Measurements from ENCODE around the gene NTSR1. TPM values are rescaled to one million over a fixed set of nuclear protein-coding genes. Genes with fewer than 3 reads are reported as not detected.

NTSR1 gene
- total and polyA plus RNA-seq, 2 experiments from 2014 or later = 0.15 to 1.4 TPM

DNA sequence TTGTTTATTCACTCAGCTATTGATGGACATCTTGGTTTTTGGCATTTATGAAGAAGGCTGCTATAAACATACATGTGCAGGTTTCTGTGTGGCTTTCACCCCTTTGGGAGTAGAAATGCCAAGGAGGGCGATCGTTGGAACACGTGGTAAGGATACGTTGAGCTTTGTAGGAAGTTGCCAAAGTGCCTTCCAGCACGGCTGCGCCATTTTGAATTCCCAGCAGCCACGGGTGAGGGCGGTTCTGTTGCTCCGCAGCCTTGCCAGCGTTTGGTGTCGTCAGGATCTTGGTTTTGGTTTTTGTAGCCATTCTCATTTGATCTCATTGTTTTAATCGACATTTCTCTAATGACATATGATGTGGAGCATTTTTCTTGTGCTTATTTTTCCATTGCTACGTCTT is 21.8 kb downstream of the NTSR1 start (continued):
- TF ChIP-seq POLR2AphosphoS5 (IDR thresholded peaks at IDR 0.05; ENCODE audit: low read depth) = no peak
- TF ChIP-seq, protein P1, sequence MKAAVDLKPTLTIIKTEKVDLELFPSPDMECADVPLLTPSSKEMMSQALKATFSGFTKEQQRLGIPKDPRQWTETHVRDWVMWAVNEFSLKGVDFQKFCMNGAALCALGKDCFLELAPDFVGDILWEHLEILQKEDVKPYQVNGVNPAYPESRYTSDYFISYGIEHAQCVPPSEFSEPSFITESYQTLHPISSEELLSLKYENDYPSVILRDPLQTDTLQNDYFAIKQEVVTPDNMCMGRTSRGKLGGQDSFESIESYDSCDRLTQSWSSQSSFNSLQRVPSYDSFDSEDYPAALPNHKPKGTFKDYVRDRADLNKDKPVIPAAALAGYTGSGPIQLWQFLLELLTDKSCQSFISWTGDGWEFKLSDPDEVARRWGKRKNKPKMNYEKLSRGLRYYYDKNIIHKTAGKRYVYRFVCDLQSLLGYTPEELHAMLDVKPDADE (IDR thresholded peaks at IDR 0.05) = no peak

DNA sequence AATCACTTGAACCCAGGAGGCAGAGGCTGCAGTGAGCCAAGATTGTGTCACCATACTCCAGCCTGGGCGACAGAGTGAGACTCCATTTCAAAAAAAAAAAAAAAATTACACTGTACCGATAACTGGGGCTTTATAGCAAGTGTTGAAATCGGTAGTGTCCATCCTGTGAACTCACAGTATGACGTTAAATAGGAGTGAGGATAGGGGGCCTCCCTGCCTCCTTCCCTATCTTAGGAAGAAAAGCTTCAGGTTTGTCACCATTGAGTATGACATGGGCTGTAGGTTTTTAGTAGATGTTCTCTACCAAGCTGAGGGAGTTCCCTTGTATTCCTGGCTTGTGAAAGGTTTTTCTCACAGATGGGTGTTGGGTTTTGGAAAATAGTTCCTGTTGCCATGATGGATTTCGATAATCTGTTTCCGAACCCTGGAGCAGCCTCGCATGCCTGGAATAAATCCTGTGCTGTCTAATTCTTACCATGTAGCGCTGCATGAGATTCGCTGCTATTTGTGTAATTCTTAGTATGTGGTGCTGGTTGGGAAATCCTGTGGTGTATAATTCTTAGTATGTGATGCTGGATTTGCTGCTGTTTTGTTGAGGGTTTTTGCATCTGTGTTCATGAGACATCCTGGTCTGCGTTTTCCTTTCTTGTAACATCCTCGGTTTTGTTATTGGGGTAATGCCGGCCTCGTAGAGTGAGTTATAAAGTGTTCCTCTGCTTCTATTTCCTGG is 23.6 kb downstream of the NTSR1 start:
- no peak overlapping the region for H3K4me3 ChIP-seq
- no peaks in the 10 kb centered on the region for H3K27me3 ChIP-seq (ENCODE audit: insufficient read depth)
- no peak overlapping the region for H2AFZ ChIP-seq
- no peak for TF ChIP-seq JUNB (IDR thresholded peaks at IDR 0.05; ENCODE audit: unreplicated experiment)
- no peak for TF ChIP-seq CREB1 (CRISPR knock-in tag; IDR thresholded peaks at IDR 0.05; ENCODE audit: low read depth)
- TF ChIP-seq, protein P2, sequence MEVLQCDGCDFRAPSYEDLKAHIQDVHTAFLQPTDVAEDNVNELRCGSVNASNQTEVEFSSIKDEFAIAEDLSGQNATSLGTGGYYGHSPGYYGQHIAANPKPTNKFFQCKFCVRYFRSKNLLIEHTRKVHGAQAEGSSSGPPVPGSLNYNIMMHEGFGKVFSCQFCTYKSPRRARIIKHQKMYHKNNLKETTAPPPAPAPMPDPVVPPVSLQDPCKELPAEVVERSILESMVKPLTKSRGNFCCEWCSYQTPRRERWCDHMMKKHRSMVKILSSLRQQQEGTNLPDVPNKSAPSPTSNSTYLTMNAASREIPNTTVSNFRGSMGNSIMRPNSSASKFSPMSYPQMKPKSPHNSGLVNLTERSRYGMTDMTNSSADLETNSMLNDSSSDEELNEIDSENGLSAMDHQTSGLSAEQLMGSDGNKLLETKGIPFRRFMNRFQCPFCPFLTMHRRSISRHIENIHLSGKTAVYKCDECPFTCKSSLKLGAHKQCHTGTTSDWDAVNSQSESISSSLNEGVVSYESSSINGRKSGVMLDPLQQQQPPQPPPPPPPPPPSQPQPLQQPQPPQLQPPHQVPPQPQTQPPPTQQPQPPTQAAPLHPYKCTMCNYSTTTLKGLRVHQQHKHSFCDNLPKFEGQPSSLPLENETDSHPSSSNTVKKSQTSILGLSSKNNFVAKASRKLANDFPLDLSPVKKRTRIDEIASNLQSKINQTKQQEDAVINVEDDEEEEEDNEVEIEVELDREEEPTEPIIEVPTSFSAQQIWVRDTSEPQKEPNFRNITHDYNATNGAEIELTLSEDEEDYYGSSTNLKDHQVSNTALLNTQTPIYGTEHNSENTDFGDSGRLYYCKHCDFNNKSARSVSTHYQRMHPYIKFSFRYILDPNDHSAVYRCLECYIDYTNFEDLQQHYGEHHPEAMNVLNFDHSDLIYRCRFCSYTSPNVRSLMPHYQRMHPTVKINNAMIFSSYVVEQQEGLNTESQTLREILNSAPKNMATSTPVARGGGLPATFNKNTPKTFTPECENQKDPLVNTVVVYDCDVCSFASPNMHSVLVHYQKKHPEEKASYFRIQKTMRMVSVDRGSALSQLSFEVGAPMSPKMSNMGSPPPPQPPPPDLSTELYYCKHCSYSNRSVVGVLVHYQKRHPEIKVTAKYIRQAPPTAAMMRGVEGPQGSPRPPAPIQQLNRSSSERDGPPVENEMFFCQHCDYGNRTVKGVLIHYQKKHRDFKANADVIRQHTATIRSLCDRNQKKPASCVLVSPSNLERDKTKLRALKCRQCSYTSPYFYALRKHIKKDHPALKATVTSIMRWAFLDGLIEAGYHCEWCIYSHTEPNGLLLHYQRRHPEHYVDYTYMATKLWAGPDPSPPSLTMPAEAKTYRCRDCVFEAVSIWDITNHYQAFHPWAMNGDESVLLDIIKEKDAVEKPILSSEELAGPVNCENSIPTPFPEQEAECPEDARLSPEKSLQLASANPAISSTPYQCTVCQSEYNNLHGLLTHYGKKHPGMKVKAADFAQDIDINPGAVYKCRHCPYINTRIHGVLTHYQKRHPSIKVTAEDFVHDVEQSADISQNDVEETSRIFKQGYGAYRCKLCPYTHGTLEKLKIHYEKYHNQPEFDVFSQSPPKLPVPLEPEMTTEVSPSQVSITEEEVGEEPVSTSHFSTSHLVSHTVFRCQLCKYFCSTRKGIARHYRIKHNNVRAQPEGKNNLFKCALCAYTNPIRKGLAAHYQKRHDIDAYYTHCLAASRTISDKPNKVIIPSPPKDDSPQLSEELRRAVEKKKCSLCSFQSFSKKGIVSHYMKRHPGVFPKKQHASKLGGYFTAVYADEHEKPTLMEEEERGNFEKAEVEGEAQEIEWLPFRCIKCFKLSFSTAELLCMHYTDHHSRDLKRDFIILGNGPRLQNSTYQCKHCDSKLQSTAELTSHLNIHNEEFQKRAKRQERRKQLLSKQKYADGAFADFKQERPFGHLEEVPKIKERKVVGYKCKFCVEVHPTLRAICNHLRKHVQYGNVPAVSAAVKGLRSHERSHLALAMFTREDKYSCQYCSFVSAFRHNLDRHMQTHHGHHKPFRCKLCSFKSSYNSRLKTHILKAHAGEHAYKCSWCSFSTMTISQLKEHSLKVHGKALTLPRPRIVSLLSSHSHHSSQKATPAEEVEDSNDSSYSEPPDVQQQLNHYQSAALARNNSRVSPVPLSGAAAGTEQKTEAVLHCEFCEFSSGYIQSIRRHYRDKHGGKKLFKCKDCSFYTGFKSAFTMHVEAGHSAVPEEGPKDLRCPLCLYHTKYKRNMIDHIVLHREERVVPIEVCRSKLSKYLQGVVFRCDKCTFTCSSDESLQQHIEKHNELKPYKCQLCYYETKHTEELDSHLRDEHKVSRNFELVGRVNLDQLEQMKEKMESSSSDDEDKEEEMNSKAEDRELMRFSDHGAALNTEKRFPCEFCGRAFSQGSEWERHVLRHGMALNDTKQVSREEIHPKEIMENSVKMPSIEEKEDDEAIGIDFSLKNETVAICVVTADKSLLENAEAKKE (CRISPR knock-in tag; IDR thresholded peaks at IDR 0.05) = no peak
- TF ChIP-seq, protein P3, sequence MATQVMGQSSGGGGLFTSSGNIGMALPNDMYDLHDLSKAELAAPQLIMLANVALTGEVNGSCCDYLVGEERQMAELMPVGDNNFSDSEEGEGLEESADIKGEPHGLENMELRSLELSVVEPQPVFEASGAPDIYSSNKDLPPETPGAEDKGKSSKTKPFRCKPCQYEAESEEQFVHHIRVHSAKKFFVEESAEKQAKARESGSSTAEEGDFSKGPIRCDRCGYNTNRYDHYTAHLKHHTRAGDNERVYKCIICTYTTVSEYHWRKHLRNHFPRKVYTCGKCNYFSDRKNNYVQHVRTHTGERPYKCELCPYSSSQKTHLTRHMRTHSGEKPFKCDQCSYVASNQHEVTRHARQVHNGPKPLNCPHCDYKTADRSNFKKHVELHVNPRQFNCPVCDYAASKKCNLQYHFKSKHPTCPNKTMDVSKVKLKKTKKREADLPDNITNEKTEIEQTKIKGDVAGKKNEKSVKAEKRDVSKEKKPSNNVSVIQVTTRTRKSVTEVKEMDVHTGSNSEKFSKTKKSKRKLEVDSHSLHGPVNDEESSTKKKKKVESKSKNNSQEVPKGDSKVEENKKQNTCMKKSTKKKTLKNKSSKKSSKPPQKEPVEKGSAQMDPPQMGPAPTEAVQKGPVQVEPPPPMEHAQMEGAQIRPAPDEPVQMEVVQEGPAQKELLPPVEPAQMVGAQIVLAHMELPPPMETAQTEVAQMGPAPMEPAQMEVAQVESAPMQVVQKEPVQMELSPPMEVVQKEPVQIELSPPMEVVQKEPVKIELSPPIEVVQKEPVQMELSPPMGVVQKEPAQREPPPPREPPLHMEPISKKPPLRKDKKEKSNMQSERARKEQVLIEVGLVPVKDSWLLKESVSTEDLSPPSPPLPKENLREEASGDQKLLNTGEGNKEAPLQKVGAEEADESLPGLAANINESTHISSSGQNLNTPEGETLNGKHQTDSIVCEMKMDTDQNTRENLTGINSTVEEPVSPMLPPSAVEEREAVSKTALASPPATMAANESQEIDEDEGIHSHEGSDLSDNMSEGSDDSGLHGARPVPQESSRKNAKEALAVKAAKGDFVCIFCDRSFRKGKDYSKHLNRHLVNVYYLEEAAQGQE (IDR thresholded peaks at IDR 0.05; ENCODE audit: unreplicated experiment) = no peak
- no peaks in the 10 kb centered on the region for H3K9me2 ChIP-seq (ENCODE audit: insufficient read depth)
- H3F3A ChIP-seq (replicated peaks; ENCODE audit: low read depth) = no peaks in the 10 kb centered on the region
- no peaks in the 10 kb centered on the region for H4K20me1 ChIP-seq (replicated peaks; ENCODE audit: insufficient read depth)
- no peaks in the 10 kb centered on the region for H3K36me3 Mint-ChIP-seq (ENCODE audit: low read depth)
- H3K9me3 Mint-ChIP-seq = no peaks in the 10 kb centered on the region
- no peak overlapping the region for H3K27ac ChIP-seq (ENCODE audit: low read depth)
- peaks cover 5% of the 10 kb centered on the region for H3K27me3 Mint-ChIP-seq (ENCODE audit: insufficient read depth, low read depth, poor library complexity)
- H3K4me3 Mint-ChIP-seq = no peak overlapping the region
- H3K36me3 ChIP-seq (ENCODE audit: insufficient read depth) = no peaks in the 10 kb centered on the region
- DNase-seq (ENCODE audit: low spot score) (no peak), ATAC-seq (no peak)
- no peaks in the 10 kb centered on the region for H3K4me1 ChIP-seq (ENCODE audit: insufficient read depth)
- no peaks in the 10 kb centered on the region for H3K79me2 ChIP-seq (replicated peaks; ENCODE audit: insufficient read depth)
- H3K4me1 Mint-ChIP-seq = peaks cover 11% of the 10 kb centered on the region
- no peak overlapping the region for H3K27ac Mint-ChIP-seq
- H3K4me2 ChIP-seq = no peak overlapping the region

All from GM23338 (cell line).